Stimulated activated CD8-positive, alpha-beta memory T cell treated with anti-CD3 and anti-CD28 coated beads, Interleukin-12 subunit alpha, Interleukin-12 subunit beta, amount 100 ng/mL, for 1 hour (primary cell): ENCODE results near the gene NGRN.
"Not testable (repeated sequence)": the region's sequence is repeated elsewhere in the genome, so short reads cannot be mapped to it uniquely, and the experiment has no call there.

Experiments used
- DNase-seq: peaks from one replicate; pipeline ENCODE4 v3.0.0-alpha.2; 2020; ENCODE audit warnings: low read depth

NGRN gene

DNA sequence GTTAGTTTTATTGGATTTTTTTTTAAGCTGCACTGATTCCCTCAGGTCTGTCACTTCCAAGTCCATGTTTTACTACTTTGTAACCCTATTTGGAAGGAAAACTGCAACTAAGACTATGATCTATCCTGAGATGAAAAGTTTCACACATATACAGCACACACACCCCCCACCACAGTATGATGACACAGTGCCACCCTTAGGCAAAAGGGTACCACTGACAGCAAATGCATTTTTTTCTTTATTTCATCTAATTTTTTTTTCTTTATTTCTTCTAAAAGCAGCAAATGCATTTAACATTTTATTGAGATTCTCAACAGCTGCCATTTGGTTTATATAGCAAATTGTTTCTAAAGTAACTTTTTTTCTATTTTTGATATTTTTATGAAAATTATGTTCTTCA is 21.2 kb downstream of the NGRN start:
- DNase-seq, result no peak

DNA sequence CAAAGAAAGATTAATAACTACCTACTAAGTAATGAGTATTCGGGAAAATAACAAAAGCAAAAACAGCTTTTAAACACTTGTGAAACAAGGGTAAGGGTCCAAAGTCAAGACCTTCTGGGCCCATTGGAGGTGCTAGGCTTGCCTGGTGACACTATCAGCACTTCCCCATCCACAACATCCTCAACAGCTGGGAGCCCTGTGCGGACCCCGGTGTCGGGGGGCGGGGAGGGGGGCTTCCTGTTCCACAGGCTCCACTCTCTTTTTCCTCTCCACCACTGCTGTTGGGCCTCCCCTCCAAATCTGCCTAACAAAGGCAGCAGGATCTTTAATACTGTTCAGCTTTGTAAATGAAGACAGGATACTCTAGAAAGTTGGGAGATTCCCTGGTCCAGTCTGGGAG is 21.6 kb downstream of the NGRN start:
- DNase-seq, result no peak

DNA sequence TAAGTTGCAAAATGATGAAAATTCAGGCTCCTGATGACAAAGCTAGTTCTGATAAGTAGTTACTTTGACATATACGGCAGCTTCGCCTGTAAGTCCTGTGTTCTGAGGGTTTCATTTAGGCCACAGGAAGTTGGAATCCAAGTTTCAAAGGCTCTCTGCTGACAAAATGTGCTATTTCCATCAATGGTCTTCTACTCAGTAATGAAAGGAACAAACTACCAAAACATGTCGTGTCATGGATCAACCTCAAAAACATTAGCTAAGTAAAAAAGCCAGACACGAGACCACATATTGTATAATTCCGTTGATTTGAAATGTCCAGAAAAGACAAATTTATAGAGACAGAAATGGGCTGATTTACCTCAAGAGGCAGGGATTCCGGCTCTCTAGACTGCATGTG is 22.5 kb downstream of the NGRN start:
- DNase-seq, result no peak

GRCh38 chr15:90291679-90292356 is 26.3 kb downstream of the NGRN start:
- DNase-seq, result no peak

- DNase-seq, result peak; percentile 47
These were observed 27.8 kb downstream of the NGRN start for GRCh38 chr15:90293040-90293810.

- DNase-seq, result no peak
These were observed 28.7 kb downstream of the NGRN start for GRCh38 chr15:90294159-90294558.

DNA sequence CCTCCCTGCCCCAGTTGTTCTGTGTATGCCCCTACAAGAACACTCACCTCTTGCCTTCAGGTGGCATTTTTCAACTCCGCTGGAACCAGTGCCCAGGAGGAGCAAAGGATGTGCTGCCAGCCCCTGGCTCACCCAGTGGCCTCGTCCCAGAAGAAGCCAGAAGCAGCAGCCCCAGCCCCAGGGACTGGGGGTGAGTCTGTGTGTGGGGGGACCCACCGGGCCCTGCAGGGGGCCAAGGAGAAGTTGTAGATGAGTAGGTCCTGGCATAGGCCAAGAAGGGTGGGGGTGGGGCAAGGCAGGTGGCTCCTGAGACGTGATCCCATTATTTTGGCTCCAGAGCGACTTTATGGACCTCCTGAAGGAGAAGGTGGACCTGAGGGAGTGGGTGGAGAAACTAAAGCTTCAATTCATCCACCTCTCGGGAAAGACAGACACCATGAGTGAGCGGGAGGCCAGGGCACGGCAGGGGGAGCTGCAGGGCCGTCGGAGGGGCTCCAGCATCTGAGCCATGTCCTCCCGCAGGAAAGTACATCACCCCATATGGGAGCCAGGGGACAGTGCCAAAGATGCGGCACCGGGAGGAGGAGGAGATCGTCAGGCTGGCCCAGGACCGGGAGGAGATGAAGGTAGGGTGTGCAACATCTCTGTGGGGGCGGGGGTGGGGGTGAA is 29.3 kb downstream of the NGRN start:
- DNase-seq, result no peak

GRCh38 chr15:90295270-90295648 is 29.8 kb downstream of the NGRN start:
- DNase-seq, result no peak

GRCh38 chr15:90296316-90296884 is 30.9 kb downstream of the NGRN start:
- DNase-seq, result not testable (repeated sequence)

GRCh38 chr15:90297021-90297420 is 31.5 kb downstream of the NGRN start:
- no peak for DNase-seq

GRCh38 chr15:90300541-90300940 is 35.1 kb downstream of the NGRN start:
- DNase-seq, result no peak

DNA sequence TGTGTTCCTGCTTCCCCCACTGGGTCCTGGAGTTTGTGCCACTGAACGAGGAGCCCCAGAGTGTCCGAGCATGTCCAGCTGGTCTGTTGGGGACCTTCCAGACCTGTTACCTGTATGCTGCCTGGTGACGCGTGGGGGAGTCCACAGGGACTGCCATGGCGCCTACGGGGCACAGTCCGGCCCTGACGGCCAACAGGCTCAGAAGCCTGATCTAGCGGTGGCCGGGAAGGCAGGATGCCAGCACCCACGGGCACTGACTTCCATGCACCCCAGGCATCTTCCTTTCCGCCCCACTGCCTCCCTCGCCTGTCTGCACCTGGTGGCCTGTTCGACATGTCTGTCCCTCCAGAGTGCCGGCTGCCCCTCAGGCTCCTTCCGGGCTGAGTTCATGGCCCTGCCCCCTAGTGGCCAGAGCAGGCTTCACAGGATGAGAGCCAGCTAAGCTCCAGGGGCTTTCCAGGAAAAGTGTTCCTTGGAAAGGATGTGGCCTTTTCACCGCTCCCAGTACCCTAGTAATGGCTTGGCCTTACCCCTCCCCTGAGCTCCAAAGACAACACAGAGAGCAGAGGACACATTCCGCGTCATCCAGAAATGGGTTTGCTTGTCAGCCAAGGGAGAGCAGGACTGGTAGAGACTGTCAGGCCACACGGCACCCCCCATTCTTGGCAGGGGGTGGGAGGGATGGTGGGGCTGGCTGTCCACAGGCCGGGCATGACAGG is 35.7 kb downstream of the NGRN start:
- DNase-seq, result peak; percentile 33

- no peak for DNase-seq
These were observed 36.3 kb downstream of the NGRN start for GRCh38 chr15:90301707-90302300.

DNA sequence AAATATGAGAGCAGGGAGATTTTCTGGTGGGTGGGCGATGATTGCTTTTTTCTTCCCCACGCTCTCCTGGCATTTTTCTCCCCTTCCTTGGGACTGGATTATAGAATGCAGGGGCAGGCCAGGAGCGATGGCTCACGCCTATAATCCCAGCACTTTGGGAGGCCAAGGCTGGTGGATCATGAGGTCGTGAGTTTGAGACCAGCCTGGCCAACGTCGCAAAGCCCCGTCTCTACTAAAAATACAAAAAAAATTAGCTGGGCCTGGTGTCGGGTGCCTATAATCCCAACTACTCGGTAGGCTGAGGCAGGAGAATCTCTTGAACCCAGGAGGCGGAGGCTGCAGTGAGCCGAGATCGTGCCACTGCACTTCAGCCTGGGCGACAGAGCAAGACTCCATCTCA is 39.9 kb downstream of the NGRN start:
- DNase-seq, result not testable (repeated sequence)

DNA sequence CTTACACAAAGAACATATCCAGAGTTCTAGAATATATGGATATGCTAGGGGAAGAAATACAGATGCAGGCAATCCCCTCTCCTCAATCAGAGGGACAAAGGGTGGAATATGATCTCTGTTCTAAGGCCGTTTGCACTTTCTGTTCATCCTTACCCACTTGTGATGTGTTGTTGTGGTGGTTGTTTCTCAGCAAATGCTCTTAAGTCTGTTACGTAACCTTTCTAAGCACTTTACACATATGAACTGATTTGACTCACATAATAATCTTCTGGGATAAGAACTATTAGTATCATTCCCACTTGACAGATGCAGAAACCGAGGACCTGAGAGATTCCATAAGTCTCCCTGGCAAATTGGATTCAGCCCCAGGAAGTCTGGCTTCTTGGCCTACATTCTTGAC is 40.5 kb downstream of the NGRN start:
- no peak for DNase-seq

DNA sequence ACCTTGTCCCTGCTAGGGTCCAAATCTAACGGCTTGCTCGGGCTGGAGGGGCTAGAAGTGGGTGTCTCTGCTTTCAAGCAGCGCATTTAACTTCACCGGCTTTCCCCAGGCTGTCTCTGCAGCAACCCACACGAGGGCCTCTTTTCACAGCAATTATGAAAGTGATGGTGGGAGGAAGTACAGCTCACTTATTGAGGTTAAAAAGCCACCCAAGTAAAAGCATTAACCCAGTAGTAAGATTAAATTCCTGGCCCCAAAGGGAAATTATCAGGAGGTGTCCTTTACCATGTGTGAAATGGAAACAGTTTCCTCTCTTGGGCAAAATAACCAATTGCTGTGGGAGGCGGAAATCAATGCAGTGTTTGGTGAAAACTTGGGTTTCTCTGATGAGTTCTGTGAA is 41.1 kb downstream of the NGRN start:
- no peak for DNase-seq

- no peak for DNase-seq
These were observed 42.2 kb downstream of the NGRN start for GRCh38 chr15:90307661-90308060.

DNA sequence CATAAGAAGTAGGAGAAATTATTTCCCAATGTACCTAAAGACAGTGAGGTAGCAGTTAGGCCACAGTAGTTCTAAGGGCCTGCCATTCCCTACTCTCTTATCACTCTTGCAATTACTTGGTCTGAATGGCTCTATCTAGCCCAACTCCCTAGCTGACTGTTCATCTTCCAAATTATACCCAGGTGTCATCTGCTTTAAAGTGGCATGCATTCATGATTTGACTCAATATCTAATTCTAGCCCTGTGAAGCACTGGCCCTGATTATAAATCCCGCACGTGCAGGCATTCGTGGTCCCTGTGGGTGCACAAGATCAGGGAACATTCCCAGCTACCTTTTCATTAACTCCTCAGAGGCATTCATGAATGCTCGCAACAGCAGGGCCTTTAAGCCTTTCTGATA is 43.5 kb downstream of the NGRN start:
- DNase-seq, result no peak

- no peak for DNase-seq
These were observed 50.0 kb downstream of the NGRN start for GRCh38 chr15:90315278-90315982.

DNA sequence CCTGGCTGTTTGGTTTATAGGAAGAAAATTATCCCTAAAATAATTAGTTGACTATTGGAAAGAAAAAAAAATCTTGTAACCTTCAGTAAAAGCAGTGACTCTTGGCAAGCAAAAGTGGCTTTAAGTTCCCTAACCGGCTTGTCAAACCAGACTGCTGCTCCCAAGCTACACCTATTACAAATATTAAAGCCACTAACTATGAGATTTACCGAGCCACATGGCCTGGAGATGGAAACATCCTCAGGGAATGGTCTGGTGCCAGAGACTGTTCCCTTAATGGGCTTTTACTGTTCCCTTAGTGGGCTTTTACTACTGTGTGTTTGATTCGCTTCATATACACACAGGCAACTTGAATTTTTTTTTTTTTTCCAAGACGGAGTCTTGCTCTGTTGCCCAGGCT is 50.7 kb downstream of the NGRN start:
- DNase-seq, result no peak

DNA sequence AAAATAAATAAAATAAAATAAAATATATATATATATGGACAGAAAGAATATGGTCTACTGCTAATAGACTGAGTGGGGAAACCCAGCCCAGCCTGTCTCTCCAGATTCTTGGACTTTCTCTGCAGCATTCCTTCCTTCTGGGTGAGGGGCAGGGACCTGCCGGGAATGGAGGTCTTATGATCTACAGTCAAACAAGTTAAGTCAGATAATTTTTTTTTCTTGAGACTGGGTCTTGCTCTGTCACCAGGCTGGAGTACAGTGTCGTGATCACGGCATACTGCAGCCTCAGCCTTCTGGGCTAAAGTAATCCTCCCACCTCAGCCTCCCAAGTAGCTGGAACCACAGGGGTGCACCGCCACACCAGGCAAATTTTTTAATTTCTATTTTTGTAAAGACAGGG is 53.1 kb downstream of the NGRN start:
- DNase-seq, result no peak
